Amniotic epithelial cell (primary cell): ENCODE results near the gene WDR89.
A peak's percentile ranks its signal among the peaks of the same experiment; 100 is the strongest.
"Not testable (repeated sequence)": the region's sequence is repeated elsewhere in the genome, so short reads cannot be mapped to it uniquely, and the experiment has no call there.

Experiments
- DNase-seq: peaks from one replicate; pipeline ENCODE4 v3.0.0-alpha.2; 2010; ENCODE audit warnings: low read depth

WDR89 gene

GRCh38 chr14:63652406-63652805 lies 10.7 kb upstream of the WDR89 start:
- DNase-seq, result no peak

GRCh38 chr14:63650256-63650952 lies 8.7 kb upstream of the WDR89 start:
- DNase-seq, result no peak

GRCh38 chr14:63647696-63648410 lies 6.2 kb upstream of the WDR89 start:
- DNase-seq, result peak; percentile 52

GRCh38 chr14:63644741-63645140 lies 3.1 kb upstream of the WDR89 start:
- no peak for DNase-seq

- no peak for DNase-seq
Observed at GRCh38 chr14:63642656-63643382, 1.1 kb upstream of the WDR89 start.

- DNase-seq, result peak; percentile 98
Observed at GRCh38 chr14:63642229-63642611, 549 bp upstream of the WDR89 start.

GRCh38 chr14:63638493-63638892 lies 3.2 kb downstream of the WDR89 start:
- DNase-seq, result no peak

- not testable (repeated sequence) for DNase-seq
Observed at GRCh38 chr14:63636094-63636635, 5.5 kb downstream of the WDR89 start.

GRCh38 chr14:63633801-63634200 lies 7.9 kb downstream of the WDR89 start:
- no peak for DNase-seq

- DNase-seq, result peak; percentile 32
Observed at GRCh38 chr14:63632932-63633514, 8.6 kb downstream of the WDR89 start.

GRCh38 chr14:63624701-63625100 lies 17.0 kb downstream of the WDR89 start:
- no peak for DNase-seq

GRCh38 chr14:63624203-63624602 lies 17.5 kb downstream of the WDR89 start:
- no peak for DNase-seq

- DNase-seq, result not testable (repeated sequence)
Observed at GRCh38 chr14:63621975-63622374, 19.7 kb downstream of the WDR89 start.

GRCh38 chr14:63616015-63616414 lies 25.7 kb downstream of the WDR89 start:
- DNase-seq, result peak; percentile 16

GRCh38 chr14:63614679-63615363 lies 26.9 kb downstream of the WDR89 start:
- peak; percentile 40 for DNase-seq

GRCh38 chr14:63611078-63611477 lies 30.6 kb downstream of the WDR89 start:
- peak; percentile 7 for DNase-seq

- no peak for DNase-seq
Observed at GRCh38 chr14:63605041-63605532, 36.6 kb downstream of the WDR89 start.

GRCh38 chr14:63604626-63605025 lies 37.0 kb downstream of the WDR89 start:
- DNase-seq, result no peak

GRCh38 chr14:63603749-63604277 lies 37.9 kb downstream of the WDR89 start:
- DNase-seq, result no peak

GRCh38 chr14:63598807-63599206 lies 42.9 kb downstream of the WDR89 start:
- DNase-seq, result no peak

GRCh38 chr14:63596998-63597658 lies 44.5 kb downstream of the WDR89 start:
- DNase-seq, result no peak
